Measurements from ENCODE around the gene CALD1. TPM values are rescaled to one million over a fixed set of nuclear protein-coding genes. Genes with fewer than 3 reads are reported as not detected.

Gene CALD1
- total RNA-seq, 1 donor from 2014 or later: 2.3 TPM

GRCh38 chr7:134941952-134942351, 162.5 kb downstream of the CALD1 start:
- DNase-seq (ENCODE audit: low spot score): no peak
- intact Hi-C loops (cut with micrococcal nuclease): no loop called here
- no peak overlapping the region for H3K4me3 Mint-ChIP-seq
- no peaks in the 10 kb centered on the region for H3K36me3 Mint-ChIP-seq (ENCODE audit: low read depth)
- H3K9me3 Mint-ChIP-seq: no peaks in the 10 kb centered on the region
- no peak overlapping the region for H3K27ac Mint-ChIP-seq
- H3K4me1 Mint-ChIP-seq (ENCODE audit: low read depth): peaks cover 6% of the 10 kb centered on the region
- peaks cover 9% of the 10 kb centered on the region for H3K27me3 Mint-ChIP-seq (ENCODE audit: insufficient read depth)

- intact Hi-C loops (cut with micrococcal nuclease): no loop called here
- H3K9me3 Mint-ChIP-seq: no peaks in the 10 kb centered on the region
- no peak overlapping the region for H3K27ac Mint-ChIP-seq
- H3K4me3 Mint-ChIP-seq: no peak overlapping the region
- DNase-seq (ENCODE audit: low spot score): no peak
- H3K36me3 Mint-ChIP-seq (ENCODE audit: low read depth): no peaks in the 10 kb centered on the region
- H3K27me3 Mint-ChIP-seq (ENCODE audit: insufficient read depth): peaks cover 9% of the 10 kb centered on the region
- peaks cover 6% of the 10 kb centered on the region for H3K4me1 Mint-ChIP-seq (ENCODE audit: low read depth)
Measured at GRCh38 chr7:134942690-134943466, 163.4 kb downstream of the CALD1 start.

GRCh38 chr7:134943785-134944400, 164.5 kb downstream of the CALD1 start:
- H3K4me1 Mint-ChIP-seq (ENCODE audit: low read depth): peaks cover 6% of the 10 kb centered on the region
- intact Hi-C loops (cut with micrococcal nuclease): no loop called here
- no peak overlapping the region for H3K27ac Mint-ChIP-seq
- no peak overlapping the region for H3K4me3 Mint-ChIP-seq
- no peaks in the 10 kb centered on the region for H3K9me3 Mint-ChIP-seq
- no peak for DNase-seq (ENCODE audit: low spot score)
- H3K27me3 Mint-ChIP-seq (ENCODE audit: insufficient read depth): peaks cover 9% of the 10 kb centered on the region
- H3K36me3 Mint-ChIP-seq (ENCODE audit: low read depth): no peaks in the 10 kb centered on the region

- H3K36me3 Mint-ChIP-seq (ENCODE audit: low read depth): no peaks in the 10 kb centered on the region
- no peaks in the 10 kb centered on the region for H3K9me3 Mint-ChIP-seq
- DNase-seq (ENCODE audit: low spot score): no peak
- H3K27me3 Mint-ChIP-seq (ENCODE audit: insufficient read depth): peaks cover 9% of the 10 kb centered on the region
- intact Hi-C loops (cut with micrococcal nuclease): no loop called here
- H3K27ac Mint-ChIP-seq: no peak overlapping the region
- H3K4me1 Mint-ChIP-seq (ENCODE audit: low read depth): peaks cover 6% of the 10 kb centered on the region
- no peak overlapping the region for H3K4me3 Mint-ChIP-seq
Measured at GRCh38 chr7:134945691-134946090, 166.3 kb downstream of the CALD1 start.

- peaks cover 6% of the 10 kb centered on the region for H3K4me1 Mint-ChIP-seq (ENCODE audit: low read depth)
Measured at GRCh38 chr7:134946260-134946659, 166.8 kb downstream of the CALD1 start.

GRCh38 chr7:134947329-134947728, 167.9 kb downstream of the CALD1 start:
- H3K4me3 Mint-ChIP-seq: no peak overlapping the region
- H3K36me3 Mint-ChIP-seq (ENCODE audit: low read depth): no peaks in the 10 kb centered on the region
- H3K9me3 Mint-ChIP-seq: no peaks in the 10 kb centered on the region
- H3K4me1 Mint-ChIP-seq (ENCODE audit: low read depth): peaks cover 6% of the 10 kb centered on the region
- DNase-seq (ENCODE audit: low spot score): no peak
- intact Hi-C loops (cut with micrococcal nuclease): no loop called here
- H3K27me3 Mint-ChIP-seq (ENCODE audit: insufficient read depth): peaks cover 6% of the 10 kb centered on the region
- no peak overlapping the region for H3K27ac Mint-ChIP-seq

More at GRCh38 chr7:134946260-134946659, 166.8 kb downstream of the CALD1 start:
- peaks cover 6% of the 10 kb centered on the region for H3K27me3 Mint-ChIP-seq (ENCODE audit: insufficient read depth)
- H3K36me3 Mint-ChIP-seq (ENCODE audit: low read depth): no peaks in the 10 kb centered on the region
- intact Hi-C loops (cut with micrococcal nuclease): no loop called here
- no peak overlapping the region for H3K27ac Mint-ChIP-seq
- no peak for DNase-seq (ENCODE audit: low spot score)
- no peaks in the 10 kb centered on the region for H3K9me3 Mint-ChIP-seq
- no peak overlapping the region for H3K4me3 Mint-ChIP-seq

GRCh38 chr7:134947831-134948230, 168.4 kb downstream of the CALD1 start:
- no peaks in the 10 kb centered on the region for H3K9me3 Mint-ChIP-seq
- no peak for DNase-seq (ENCODE audit: low spot score)
- H3K36me3 Mint-ChIP-seq (ENCODE audit: low read depth): no peaks in the 10 kb centered on the region
- H3K4me1 Mint-ChIP-seq (ENCODE audit: low read depth): peaks cover 6% of the 10 kb centered on the region
- H3K4me3 Mint-ChIP-seq: no peak overlapping the region
- no peak overlapping the region for H3K27ac Mint-ChIP-seq
- peaks cover 5% of the 10 kb centered on the region for H3K27me3 Mint-ChIP-seq (ENCODE audit: insufficient read depth)
- intact Hi-C loops (cut with micrococcal nuclease): no loop called here

GRCh38 chr7:134948246-134948645, 168.8 kb downstream of the CALD1 start:
- peaks cover 2% of the 10 kb centered on the region for H3K27me3 Mint-ChIP-seq (ENCODE audit: insufficient read depth)
- peaks cover 6% of the 10 kb centered on the region for H3K4me1 Mint-ChIP-seq (ENCODE audit: low read depth)
- H3K4me3 Mint-ChIP-seq: no peak overlapping the region
- H3K36me3 Mint-ChIP-seq (ENCODE audit: low read depth): no peaks in the 10 kb centered on the region
- no peak for DNase-seq (ENCODE audit: low spot score)
- no peak overlapping the region for H3K27ac Mint-ChIP-seq
- no peaks in the 10 kb centered on the region for H3K9me3 Mint-ChIP-seq
- intact Hi-C loops (cut with micrococcal nuclease): no loop called here

- peaks cover 2% of the 10 kb centered on the region for H3K27me3 Mint-ChIP-seq (ENCODE audit: insufficient read depth)
- no peaks in the 10 kb centered on the region for H3K9me3 Mint-ChIP-seq
- no peak for DNase-seq (ENCODE audit: low spot score)
- no peaks in the 10 kb centered on the region for H3K36me3 Mint-ChIP-seq (ENCODE audit: low read depth)
- no peak overlapping the region for H3K4me3 Mint-ChIP-seq
- intact Hi-C loops (cut with micrococcal nuclease): no loop called here
- no peak overlapping the region for H3K27ac Mint-ChIP-seq
- peaks cover 6% of the 10 kb centered on the region for H3K4me1 Mint-ChIP-seq (ENCODE audit: low read depth)
Measured at GRCh38 chr7:134948736-134949135, 169.3 kb downstream of the CALD1 start.

- Mint-ChIP-seq H3K27me3 (ENCODE audit: insufficient read depth) (peaks cover 2% of the 10 kb centered on the region), H3K4me3 (no peak overlapping the region), H3K4me1 (ENCODE audit: low read depth) (peaks cover 6% of the 10 kb centered on the region), H3K9me3 (no peaks in the 10 kb centered on the region), H3K27ac (no peak overlapping the region), H3K36me3 (ENCODE audit: low read depth) (no peaks in the 10 kb centered on the region)
- intact Hi-C loops (cut with micrococcal nuclease): no loop called here
- no peak for DNase-seq (ENCODE audit: low spot score)
Measured at GRCh38 chr7:134949171-134949570, 169.7 kb downstream of the CALD1 start.

- H3K27ac Mint-ChIP-seq: no peak overlapping the region
- no peaks in the 10 kb centered on the region for H3K36me3 Mint-ChIP-seq (ENCODE audit: low read depth)
Measured at GRCh38 chr7:134954197-134955082, 175.0 kb downstream of the CALD1 start.

GRCh38 chr7:134957005-134957404, 177.6 kb downstream of the CALD1 start:
- H3K4me3 Mint-ChIP-seq: no peak overlapping the region
- H3K4me1 Mint-ChIP-seq (ENCODE audit: low read depth): no peaks in the 10 kb centered on the region
- H3K27me3 Mint-ChIP-seq (ENCODE audit: insufficient read depth): peaks cover 3% of the 10 kb centered on the region
- DNase-seq (ENCODE audit: low spot score): no peak
- H3K9me3 Mint-ChIP-seq: no peaks in the 10 kb centered on the region
- no peaks in the 10 kb centered on the region for H3K36me3 Mint-ChIP-seq (ENCODE audit: low read depth)
- intact Hi-C loops (cut with micrococcal nuclease): no loop called here
- no peak overlapping the region for H3K27ac Mint-ChIP-seq

More at GRCh38 chr7:134954197-134955082, 175.0 kb downstream of the CALD1 start:
- no peak for DNase-seq (ENCODE audit: low spot score)
- no peak overlapping the region for H3K4me3 Mint-ChIP-seq
- intact Hi-C loops (cut with micrococcal nuclease): loop anchor here (1.0 to 2.0 kb wide), 7 partner anchors 204 to 522 kb away; no protein-coding TSS in a partner anchor
- no peaks in the 10 kb centered on the region for H3K9me3 Mint-ChIP-seq
- H3K4me1 Mint-ChIP-seq (ENCODE audit: low read depth): no peaks in the 10 kb centered on the region
- peaks cover 2% of the 10 kb centered on the region for H3K27me3 Mint-ChIP-seq (ENCODE audit: insufficient read depth)

GRCh38 chr7:134959810-134960209, 180.4 kb downstream of the CALD1 start:
- H3K27ac Mint-ChIP-seq: no peak overlapping the region
- intact Hi-C loops (cut with micrococcal nuclease): no loop called here
- no peaks in the 10 kb centered on the region for H3K9me3 Mint-ChIP-seq
- DNase-seq (ENCODE audit: low spot score): no peak
- peaks cover 5% of the 10 kb centered on the region for H3K27me3 Mint-ChIP-seq (ENCODE audit: insufficient read depth)
- H3K36me3 Mint-ChIP-seq (ENCODE audit: low read depth): no peaks in the 10 kb centered on the region
- no peak overlapping the region for H3K4me3 Mint-ChIP-seq
- no peaks in the 10 kb centered on the region for H3K4me1 Mint-ChIP-seq (ENCODE audit: low read depth)
